Left ventricle myocardium inferior (tissue), 1 donor: ENCODE results near the gene KISS1. TPM values are rescaled to one million over a fixed set of nuclear protein-coding genes. Genes with fewer than 3 reads are reported as not detected.
"Not testable (repeated sequence)": the region's sequence is repeated elsewhere in the genome, so short reads cannot be mapped to it uniquely, and the experiment has no call there.

Experiments used
- DNase-seq: peaks from one replicate; pipeline ENCODE4 v3.0.0-alpha.2; 2020
- H3K27ac ChIP-seq: fragments of 200-600 bp; replicated peaks from 2 replicates; pipeline ENCODE4 v1.8.0; 2021
- H3K27me3 ChIP-seq: fragments of 200-600 bp; 2 replicates; pipeline ENCODE4 v1.8.0; 2021; ENCODE audit warnings: low read depth
- H3K36me3 ChIP-seq: fragments of 200-600 bp; 2 replicates; pipeline ENCODE4 v1.8.0; 2021
- H3K4me1 ChIP-seq: fragments of 200-600 bp; 2 replicates; pipeline ENCODE4 v1.8.0; 2021
- H3K4me3 ChIP-seq: fragments of 200-600 bp; 2 replicates; pipeline ENCODE4 v1.8.0; 2021; ENCODE audit warnings: mild to moderate bottlenecking, moderate library complexity
- H3K9me3 ChIP-seq: fragments of 200-600 bp; replicated peaks from 2 replicates; pipeline ENCODE4 v1.8.0; 2021
- CTCF ChIP-seq: fragments of 200-600 bp; IDR thresholded peaks from 2 replicates; pipeline ENCODE4 v1.8.0; 2021; ENCODE audit warnings: antibody characterized with exemption, mild to moderate bottlenecking, borderline replicate concordance
- intact Hi-C: fragments of 100-400 bp; cut with micrococcal nuclease; formaldehyde crosslinking; loops from one replicate; pipeline ENCODE4 v1.11.0; 2022
- long read RNA-seq: library from polyadenylated mRNA; unstranded; transcript quantifications from one replicate; pipeline ENCODE4 v2.0.0, GENCODE V29; 2021
- total RNA-seq: library from RNA; stranded (reverse); fragmentation: NEBNext Ultra II Directional; extraction: Animal tissue kit (Norgen Biotek cat#: 25700); gene quantifications from one replicate; pipeline ENCODE4 v1.2.1, GENCODE V29; 2021
- donor health status: DM: no; HTN: yes; CAD: no; lungs with severe emphysema.

The KISS1 gene
- total RNA-seq = not detected
- long read RNA-seq = 0 reads

GRCh38 chr1:204196068-204196795 lies at the start of gene KISS1:
TSS of gene KISS1 (minus strand) at chr1:204196491. CDS start at chr1:204192876, 3,615 bp downstream.
- no peak within 1 kb of the TSS for H3K4me3 ChIP-seq
- no peaks in the 10 kb centered on the region for H3K36me3 ChIP-seq
- peaks cover 19% of the 10 kb centered on the region for H3K4me1 ChIP-seq
- H3K9me3 ChIP-seq = no peaks in the 10 kb centered on the region
- H3K27me3 ChIP-seq = peaks cover 28% of the 10 kb centered on the region
- TF ChIP-seq CTCF = no peak
- intact Hi-C loops = no loop called here
- H3K27ac ChIP-seq = no peak within 1 kb of the TSS
- no peak for DNase-seq

GRCh38 chr1:204242920-204243319 lies 46.6 kb upstream of the KISS1 start:
- Histone ChIP-seq H3K4me1 (no peaks in the 10 kb centered on the region), H3K4me3 (no peak overlapping the region), H3K27ac (no peak overlapping the region), H3K9me3 (no peaks in the 10 kb centered on the region), H3K36me3 (peaks cover 35% of the 10 kb centered on the region), H3K27me3 (no peaks in the 10 kb centered on the region)
- DNase-seq = no peak
- no peak for TF ChIP-seq CTCF
- intact Hi-C loops = no loop called here

- no peak for TF ChIP-seq CTCF
- Histone ChIP-seq H3K27me3 (no peaks in the 10 kb centered on the region), H3K36me3 (peaks cover 35% of the 10 kb centered on the region), H3K4me1 (no peaks in the 10 kb centered on the region), H3K27ac (no peak overlapping the region), H3K4me3 (no peak overlapping the region), H3K9me3 (no peaks in the 10 kb centered on the region)
- intact Hi-C loops = no loop called here
- DNase-seq = no peak
Measured at GRCh38 chr1:204241914-204242313, 45.6 kb upstream of the KISS1 start.

GRCh38 chr1:204241050-204241449 lies 44.8 kb upstream of the KISS1 start:
- Histone ChIP-seq H3K27me3 (no peaks in the 10 kb centered on the region), H3K9me3 (no peaks in the 10 kb centered on the region), H3K4me3 (no peak overlapping the region), H3K4me1 (no peaks in the 10 kb centered on the region), H3K27ac (no peak overlapping the region), H3K36me3 (peaks cover 32% of the 10 kb centered on the region)
- no peak for TF ChIP-seq CTCF
- no peak for DNase-seq
- intact Hi-C loops = no loop called here

GRCh38 chr1:204240233-204240632 lies 43.9 kb upstream of the KISS1 start:
- Histone ChIP-seq H3K4me1 (no peaks in the 10 kb centered on the region), H3K4me3 (no peak overlapping the region), H3K36me3 (peaks cover 26% of the 10 kb centered on the region), H3K9me3 (no peaks in the 10 kb centered on the region), H3K27ac (no peak overlapping the region), H3K27me3 (no peaks in the 10 kb centered on the region)
- DNase-seq = no peak
- TF ChIP-seq CTCF = no peak
- intact Hi-C loops = no loop called here

GRCh38 chr1:204239401-204239800 lies 43.1 kb upstream of the KISS1 start:
- H3K4me1 ChIP-seq, DNase-seq, H3K27ac ChIP-seq, H3K27me3 ChIP-seq, intact Hi-C loops, H3K4me3 ChIP-seq, H3K9me3 ChIP-seq: not testable (repeated sequence)
- peaks cover 23% of the 10 kb centered on the region for H3K36me3 ChIP-seq

GRCh38 chr1:204238520-204238919 lies 42.2 kb upstream of the KISS1 start:
- peaks cover 32% of the 10 kb centered on the region for H3K36me3 ChIP-seq
- H3K27ac ChIP-seq, DNase-seq, H3K4me3 ChIP-seq, intact Hi-C loops, H3K27me3 ChIP-seq, H3K4me1 ChIP-seq, H3K9me3 ChIP-seq: not testable (repeated sequence)

GRCh38 chr1:204237515-204237914 lies 41.2 kb upstream of the KISS1 start:
- H3K27me3 ChIP-seq, H3K4me3 ChIP-seq, intact Hi-C loops, H3K4me1 ChIP-seq, H3K27ac ChIP-seq, H3K9me3 ChIP-seq, DNase-seq: not testable (repeated sequence)
- H3K36me3 ChIP-seq = peaks cover 40% of the 10 kb centered on the region
